HG02623 (cell line): ENCODE data around the gene BLOC1S3.
"Not testable (repeated sequence)": the region's sequence is repeated elsewhere in the genome, so short reads cannot be mapped to it uniquely, and the experiment has no call there.

ENCODE experiments used
- ATAC-seq: cut with Tn5 transposase; IDR thresholded peaks from one replicate; pipeline ENCODE4 v1.9.1; 2021; ENCODE audit warnings: moderate library complexity; ENCODE audit not compliant: unreplicated experiment

BLOC1S3 gene

DNA sequence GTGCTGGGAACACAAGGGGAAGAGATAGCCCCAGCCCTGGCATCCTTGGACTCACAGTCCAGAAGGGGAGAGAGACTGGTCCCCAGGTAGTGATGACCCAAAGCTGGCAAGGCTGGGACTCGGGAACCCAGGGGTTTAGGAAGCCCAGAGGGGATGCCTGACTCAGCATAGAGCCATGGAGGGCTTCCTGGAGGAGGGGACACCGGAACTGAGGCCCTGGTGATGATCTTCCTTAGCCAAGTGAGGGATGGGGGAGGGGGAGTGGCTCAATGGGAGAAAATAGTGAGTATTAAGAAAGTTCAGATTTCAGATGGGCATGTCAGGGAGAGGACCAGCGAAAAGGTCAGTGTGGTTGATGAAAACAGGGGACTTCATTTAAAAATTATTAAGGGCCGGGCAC is 39.8 kb downstream of the BLOC1S3 start:
- no peak for ATAC-seq

DNA sequence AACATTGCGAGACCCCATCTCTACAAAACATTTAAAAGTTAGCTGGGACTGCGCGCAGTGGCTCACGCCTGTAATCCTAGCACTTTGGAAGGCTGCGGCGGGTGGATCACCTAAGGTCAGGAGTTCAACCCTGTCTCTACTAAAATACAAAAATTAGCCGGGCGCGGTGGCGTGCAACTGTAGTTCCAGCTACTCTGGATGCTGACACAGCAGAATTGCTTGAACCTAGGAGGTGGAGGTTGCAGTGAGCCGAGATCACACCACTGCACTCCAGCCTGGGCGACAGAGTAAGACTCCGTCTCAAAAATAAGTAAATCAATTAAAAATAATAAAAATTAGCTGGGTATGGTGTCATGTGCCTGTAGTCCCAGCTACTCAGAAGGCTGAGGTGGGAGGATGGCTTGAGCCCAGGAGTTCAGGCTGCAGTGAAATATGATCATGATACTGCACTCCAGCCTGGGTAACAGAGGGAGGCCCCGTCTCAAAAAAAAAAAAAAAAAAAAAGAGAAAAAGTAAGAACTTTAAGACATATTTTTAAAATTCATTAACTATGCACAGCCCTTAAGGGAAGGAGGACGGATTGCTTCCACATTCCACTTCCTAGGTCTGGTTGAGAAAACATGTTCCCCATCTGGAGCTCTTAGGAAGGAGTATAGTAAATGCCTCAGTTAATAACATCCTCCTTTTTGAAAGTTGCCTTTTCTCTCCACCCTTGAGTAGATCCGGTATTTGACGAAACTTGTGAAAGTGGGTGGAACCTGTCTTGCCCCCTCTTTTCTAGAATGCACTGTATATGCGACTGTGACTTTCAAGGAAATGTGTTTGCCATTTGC is 40.5 kb downstream of the BLOC1S3 start:
- no peak for ATAC-seq

DNA sequence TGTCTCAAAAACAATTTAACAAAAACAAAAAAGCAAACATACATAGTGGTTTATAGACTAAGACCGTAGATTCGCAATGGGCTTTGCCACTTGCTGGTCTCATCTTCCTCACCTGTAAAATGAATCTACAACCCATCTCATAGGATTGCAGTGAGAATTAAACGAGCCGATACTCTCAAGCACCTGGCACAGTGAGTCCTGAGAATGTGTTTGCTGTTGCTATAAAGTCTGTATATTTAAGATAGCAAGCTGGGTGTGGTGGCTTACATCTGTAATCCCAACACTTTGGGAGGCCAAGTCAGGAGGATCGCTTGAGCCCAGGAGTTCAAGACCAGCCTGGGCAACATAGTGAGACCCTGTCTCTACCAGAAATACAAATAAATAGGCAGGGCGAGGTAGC is 44.1 kb downstream of the BLOC1S3 start:
- no peak for ATAC-seq

DNA sequence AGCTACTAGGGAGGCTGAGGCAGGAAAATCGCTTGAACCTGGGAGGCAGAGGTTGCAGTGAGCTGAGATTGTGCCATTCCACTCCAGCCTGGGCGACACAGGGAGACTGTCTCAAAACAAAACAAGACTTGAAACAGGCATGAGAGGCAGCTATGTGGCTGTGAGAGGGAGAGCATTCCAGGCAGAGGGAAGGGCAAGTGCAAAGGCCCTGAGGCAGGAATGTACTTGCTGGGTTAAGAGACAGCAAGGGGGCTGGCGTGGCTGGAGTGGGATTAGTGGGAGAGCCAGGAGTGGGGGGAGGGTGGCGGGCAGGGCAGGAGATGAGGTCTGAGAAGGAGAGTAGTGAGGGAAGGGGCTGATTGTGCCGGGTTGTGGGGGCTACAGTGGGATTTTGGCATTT is 45.3 kb downstream of the BLOC1S3 start:
- no peak for ATAC-seq

DNA sequence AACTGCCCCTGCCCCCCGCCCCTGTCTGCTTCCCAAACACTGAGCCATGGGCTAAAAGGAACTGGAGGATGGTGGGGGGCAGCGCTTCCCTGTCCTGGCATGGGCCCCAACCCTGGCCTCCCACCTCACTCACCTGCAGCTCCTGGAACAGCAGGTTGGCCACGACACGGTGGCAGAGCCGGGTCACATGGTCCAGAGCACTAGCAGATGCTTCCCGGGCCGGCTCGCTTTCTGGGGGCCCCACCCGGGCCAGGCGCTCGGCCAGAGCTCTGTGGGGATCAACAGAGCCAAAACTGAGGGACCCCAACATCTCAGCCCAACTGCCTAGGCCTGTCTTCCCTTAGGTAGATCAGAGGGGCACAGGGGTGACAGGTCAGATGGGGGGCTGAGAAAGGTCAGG is 46.1 kb downstream of the BLOC1S3 start:
- ATAC-seq = no peak

DNA sequence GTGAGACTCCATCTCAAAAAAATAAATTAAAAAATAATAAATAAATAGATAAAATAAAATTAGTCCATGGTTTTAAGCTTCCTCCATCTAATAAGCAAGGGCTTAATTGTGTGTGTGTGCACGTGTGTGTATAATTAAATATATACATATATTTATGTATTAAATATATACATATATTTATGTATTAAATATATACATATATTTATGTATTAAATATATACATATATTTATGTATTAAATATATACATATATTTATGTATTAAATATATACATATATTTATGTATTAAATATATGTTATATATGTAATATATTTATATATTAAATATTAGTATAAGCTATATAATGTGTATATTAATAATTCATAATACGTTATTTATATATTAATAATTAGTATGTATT is 50.5 kb downstream of the BLOC1S3 start:
- ATAC-seq = not testable (repeated sequence)
